Measurements from ENCODE around the gene RABGAP1.

DNA sequence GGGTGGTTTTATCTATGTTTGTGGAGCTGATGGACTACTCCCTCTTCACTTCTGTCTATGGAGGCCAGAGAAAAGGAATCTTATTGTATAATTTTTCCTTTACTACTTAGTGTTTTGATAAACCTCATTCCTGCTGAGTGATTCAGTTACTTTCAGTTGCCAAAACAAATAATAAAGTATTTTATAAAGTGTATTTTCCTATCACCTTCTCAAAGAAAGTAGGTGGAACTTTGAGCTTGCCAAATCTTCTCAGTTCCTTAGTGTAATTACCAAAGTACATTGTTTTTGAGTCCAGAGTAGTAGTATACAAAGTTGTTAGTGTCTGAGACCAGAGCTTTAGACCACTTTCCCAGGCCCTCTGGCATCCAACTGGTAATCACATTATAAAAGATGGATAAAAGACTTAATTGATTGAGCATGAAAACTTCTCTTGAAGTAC lies 13.5 kb downstream of the RABGAP1 start:
- TF ChIP-seq, protein P1, sequence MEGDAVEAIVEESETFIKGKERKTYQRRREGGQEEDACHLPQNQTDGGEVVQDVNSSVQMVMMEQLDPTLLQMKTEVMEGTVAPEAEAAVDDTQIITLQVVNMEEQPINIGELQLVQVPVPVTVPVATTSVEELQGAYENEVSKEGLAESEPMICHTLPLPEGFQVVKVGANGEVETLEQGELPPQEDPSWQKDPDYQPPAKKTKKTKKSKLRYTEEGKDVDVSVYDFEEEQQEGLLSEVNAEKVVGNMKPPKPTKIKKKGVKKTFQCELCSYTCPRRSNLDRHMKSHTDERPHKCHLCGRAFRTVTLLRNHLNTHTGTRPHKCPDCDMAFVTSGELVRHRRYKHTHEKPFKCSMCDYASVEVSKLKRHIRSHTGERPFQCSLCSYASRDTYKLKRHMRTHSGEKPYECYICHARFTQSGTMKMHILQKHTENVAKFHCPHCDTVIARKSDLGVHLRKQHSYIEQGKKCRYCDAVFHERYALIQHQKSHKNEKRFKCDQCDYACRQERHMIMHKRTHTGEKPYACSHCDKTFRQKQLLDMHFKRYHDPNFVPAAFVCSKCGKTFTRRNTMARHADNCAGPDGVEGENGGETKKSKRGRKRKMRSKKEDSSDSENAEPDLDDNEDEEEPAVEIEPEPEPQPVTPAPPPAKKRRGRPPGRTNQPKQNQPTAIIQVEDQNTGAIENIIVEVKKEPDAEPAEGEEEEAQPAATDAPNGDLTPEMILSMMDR (IDR thresholded peaks at IDR 0.05; ENCODE audit: low read length): no peak
- no peak for TF ChIP-seq EZH2phosphoT487 (IDR thresholded peaks at IDR 0.05; ENCODE audit: low read length)
